BJ (cell line): ENCODE results near the gene MXD3. TPM values are rescaled to one million over a fixed set of nuclear protein-coding genes. Genes with fewer than 3 reads are reported as not detected.

Source experiments
- CTCF ChIA-PET: fragments of 350-600 bp; formaldehyde crosslinking; extraction: SDS; loops from one replicate; lab custom pipeline; 2021; ENCODE audit warnings: antibody characterized with exemption, inconsistent platforms; lab: Yijun Ruan, JAX
- POLR2A ChIA-PET: fragments of 300-600 bp; sonication (Branson Sonifier 250); formaldehyde crosslinking; extraction: SDS; loops from one replicate; lab custom pipeline; 2021; ENCODE audit warnings: antibody characterized with exemption; lab: Charles Lee
- DNase-seq: peaks from one replicate; pipeline ENCODE4 v3.0.0-alpha.2; 2011; ENCODE audit warnings: low read depth
- H3K27me3 ChIP-seq: 2 replicates; pipeline ENCODE4 v1.6.0; 2011; ENCODE audit warnings: low read length; ENCODE audit not compliant: control insufficient read depth, insufficient read depth
- H3K36me3 ChIP-seq: 2 replicates; pipeline ENCODE4 v1.5.1; 2011; ENCODE audit warnings: low read length; ENCODE audit not compliant: control insufficient read depth, insufficient read depth
- H3K4me3 ChIP-seq: 2 replicates; pipeline ENCODE4 v1.5.1; 2011; ENCODE audit warnings: low read depth, mild to moderate bottlenecking, control low read depth, low read length
- CTCF ChIP-seq: IDR thresholded peaks from 2 replicates; pipeline ENCODE4 v1.5.1; 2011; ENCODE audit warnings: low read depth, mild to moderate bottlenecking, control low read depth, inconsistent platforms, low read length, moderate library complexity; ENCODE audit not compliant: insufficient read depth
- polyA plus RNA-seq: library from polyadenylated mRNA; depleted of rRNA; stranded (reverse); fragments of >200 nt; gene quantifications from 2 replicates; pipeline ENCODE4 v1.2.3, GENCODE V29; 2011

The MXD3 gene
- polyA plus RNA-seq, 1 experiment, result 18.1 TPM

- ChIA-PET CTCF (interaction anchor here (1.1 to 10.3 kb wide), 2 partner anchors 44 to 188 kb away, joined by 4 to 84 read pairs; no protein-coding TSS in a partner anchor), POLR2A (no interaction called here)
- no peak for DNase-seq
- H3K27me3 ChIP-seq, result no peaks in the 10 kb centered on the region
- no peak overlapping the region for H3K4me3 ChIP-seq
- peaks cover 13% of the 10 kb centered on the region for H3K36me3 ChIP-seq
- TF ChIP-seq CTCF, result peak; percentile 42; the same call in 1 of the 2 replicates
Measured at GRCh38 chr5:177300236-177300880, 11.3 kb downstream of the MXD3 start.

GRCh38 chr5:177299697-177300096 lies 12.0 kb downstream of the MXD3 start:
- no peak for DNase-seq
- Histone ChIP-seq H3K27me3 (no peaks in the 10 kb centered on the region), H3K36me3 (peaks cover 18% of the 10 kb centered on the region), H3K4me3 (no peak overlapping the region)
- no peak for TF ChIP-seq CTCF
- ChIA-PET POLR2A (no interaction called here), CTCF (interaction anchor here (1.5 to 10.3 kb wide), 3 partner anchors 10 to 187 kb away, joined by 5 to 84 read pairs (median 27); no protein-coding TSS in a partner anchor)

GRCh38 chr5:177297922-177298321 lies 13.8 kb downstream of the MXD3 start:
- TF ChIP-seq CTCF, result no peak
- CTCF ChIA-PET, result interaction anchor here (1.3 to 10.3 kb wide), 4 partner anchors 11 to 185 kb away, joined by 5 to 84 read pairs (median 16); no protein-coding TSS in a partner anchor
- no peak for DNase-seq
- Histone ChIP-seq H3K4me3 (no peak overlapping the region), H3K36me3 (peaks cover 30% of the 10 kb centered on the region), H3K27me3 (no peaks in the 10 kb centered on the region)
- POLR2A ChIA-PET, result no interaction called here

DNA sequence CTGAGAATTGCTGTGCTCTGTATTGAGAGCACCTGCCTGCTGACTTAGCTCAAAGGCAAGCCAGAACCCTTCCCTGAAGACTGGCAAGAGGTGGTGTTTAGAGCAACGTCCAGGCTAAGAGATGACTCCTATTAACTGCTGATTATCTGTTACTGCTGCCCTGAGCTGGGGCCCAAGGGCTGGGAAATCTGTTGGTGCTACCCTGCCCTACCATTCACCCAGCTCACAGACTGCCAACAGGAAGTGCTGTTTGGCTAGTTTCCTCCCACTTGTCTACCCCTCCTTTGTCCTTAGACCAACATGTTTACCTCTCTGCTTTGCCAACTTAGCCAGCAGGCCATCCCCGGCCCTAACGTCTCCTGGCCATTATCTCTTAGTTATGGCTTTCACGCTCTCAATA lies 15.1 kb downstream of the MXD3 start:
- POLR2A ChIA-PET, result no interaction called here
- no peak for DNase-seq
- CTCF ChIA-PET, result interaction anchor here (0.8 to 4.1 kb wide), 2 partner anchors 13 to 183 kb away, joined by 3 to 27 read pairs; no protein-coding TSS in a partner anchor
- TF ChIP-seq CTCF, result no peak
- Histone ChIP-seq H3K4me3 (no peak overlapping the region), H3K36me3 (peaks cover 32% of the 10 kb centered on the region), H3K27me3 (no peaks in the 10 kb centered on the region)

- TF ChIP-seq CTCF, result no peak
- no peaks in the 10 kb centered on the region for H3K27me3 ChIP-seq
- ChIA-PET CTCF (interaction anchor here (0.8 to 4.1 kb wide), 2 partner anchors 14 to 182 kb away, joined by 3 to 27 read pairs; no protein-coding TSS in a partner anchor), POLR2A (no interaction called here)
- H3K36me3 ChIP-seq, result peaks cover 29% of the 10 kb centered on the region
- no peak overlapping the region for H3K4me3 ChIP-seq
- no peak for DNase-seq
Measured at GRCh38 chr5:177295924-177296323, 15.8 kb downstream of the MXD3 start.
